ENCODE results near the gene MKX.

The MKX gene

GRCh38 chr10:27745732-27746396 lies at the start of gene MKX:
Gene MKX, minus strand, starts transcription at chr10:27745819. Its CDS starts 2,404 bp downstream, at chr10:27743415.
- Histone ChIP-seq H3K36me3 (ENCODE audit: control insufficient read depth, insufficient read depth, low read length) (no peaks in the 10 kb centered on the region), H3K27me3 (ENCODE audit: control insufficient read depth, insufficient read depth, low read length) (peaks cover 88% of the 10 kb centered on the region), H3K9me3 (ENCODE audit: control insufficient read depth, insufficient read depth, low read length) (no peaks in the 10 kb centered on the region), H3K4me3 (ENCODE audit: low read depth, low read length) (peak within 1 kb of the TSS; percentile 65), H3K9ac (ENCODE audit: low read depth, low read length) (no peak within 1 kb of the TSS), H3K4me1 (ENCODE audit: control insufficient read depth, insufficient read depth, low read length) (peaks cover 4% of the 10 kb centered on the region)

GRCh38 chr10:27794157-27794556 lies 48.5 kb upstream of the MKX start:
- H3K9ac ChIP-seq (ENCODE audit: low read depth, low read length) = no peak overlapping the region
- no peaks in the 10 kb centered on the region for H3K36me3 ChIP-seq (ENCODE audit: control insufficient read depth, insufficient read depth, low read length)
- H3K27me3 ChIP-seq (ENCODE audit: control insufficient read depth, insufficient read depth, low read length) = no peaks in the 10 kb centered on the region
- H3K4me1 ChIP-seq (ENCODE audit: control insufficient read depth, insufficient read depth, low read length) = no peaks in the 10 kb centered on the region
- H3K4me3 ChIP-seq (ENCODE audit: low read depth, low read length) = no peak overlapping the region
- H3K9me3 ChIP-seq (ENCODE audit: control insufficient read depth, insufficient read depth, low read length) = no peaks in the 10 kb centered on the region

DNA sequence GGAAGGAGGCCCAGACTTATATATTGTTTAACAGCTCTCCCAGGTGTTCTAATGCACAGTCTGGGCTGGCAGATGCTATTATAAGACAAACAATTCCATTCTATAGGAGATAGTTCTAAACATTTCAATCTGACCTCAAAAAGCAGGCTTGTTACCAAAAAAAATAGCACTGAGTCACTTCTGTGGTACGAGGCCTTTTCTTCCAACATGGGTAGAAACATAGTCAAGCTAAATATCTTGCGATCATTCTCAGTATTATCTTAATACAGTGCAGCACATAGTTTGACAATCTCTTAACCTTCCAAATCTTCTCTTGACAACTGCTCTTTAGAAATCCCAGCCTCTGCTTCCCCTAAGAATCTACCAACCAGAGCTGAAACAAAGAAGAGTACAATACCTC lies 46.6 kb upstream of the MKX start:
- Histone ChIP-seq H3K27me3 (ENCODE audit: control insufficient read depth, insufficient read depth, low read length) (no peaks in the 10 kb centered on the region), H3K4me3 (ENCODE audit: low read depth, low read length) (no peak overlapping the region), H3K36me3 (ENCODE audit: control insufficient read depth, insufficient read depth, low read length) (no peaks in the 10 kb centered on the region), H3K9me3 (ENCODE audit: control insufficient read depth, insufficient read depth, low read length) (no peaks in the 10 kb centered on the region), H3K9ac (ENCODE audit: low read depth, low read length) (no peak overlapping the region), H3K4me1 (ENCODE audit: control insufficient read depth, insufficient read depth, low read length) (peaks cover 6% of the 10 kb centered on the region)

DNA sequence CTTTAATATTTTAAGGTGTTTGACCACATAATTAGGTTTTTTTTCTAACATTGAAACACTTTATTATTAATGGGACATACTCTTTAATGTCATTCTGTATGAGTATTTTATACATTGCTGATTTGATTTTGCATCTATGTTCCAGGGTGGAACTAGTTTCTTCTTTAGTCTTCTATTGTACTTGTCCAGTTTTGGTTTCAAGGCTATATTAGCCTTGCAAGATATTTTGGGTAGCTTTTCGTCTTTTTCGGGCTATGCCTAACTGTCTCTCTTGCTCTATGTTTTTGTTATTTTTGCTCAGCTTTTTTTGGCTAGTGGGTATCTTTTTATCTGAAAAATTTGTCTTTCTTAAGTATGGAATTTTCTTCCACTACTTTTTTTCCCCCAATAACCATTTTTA lies 38.7 kb upstream of the MKX start:
- Histone ChIP-seq H3K9me3 (ENCODE audit: control insufficient read depth, insufficient read depth, low read length) (no peaks in the 10 kb centered on the region), H3K9ac (ENCODE audit: low read depth, low read length) (no peak overlapping the region), H3K4me1 (ENCODE audit: control insufficient read depth, insufficient read depth, low read length) (peaks cover 6% of the 10 kb centered on the region), H3K27me3 (ENCODE audit: control insufficient read depth, insufficient read depth, low read length) (no peaks in the 10 kb centered on the region), H3K36me3 (ENCODE audit: control insufficient read depth, insufficient read depth, low read length) (no peaks in the 10 kb centered on the region), H3K4me3 (ENCODE audit: low read depth, low read length) (no peak overlapping the region)

DNA sequence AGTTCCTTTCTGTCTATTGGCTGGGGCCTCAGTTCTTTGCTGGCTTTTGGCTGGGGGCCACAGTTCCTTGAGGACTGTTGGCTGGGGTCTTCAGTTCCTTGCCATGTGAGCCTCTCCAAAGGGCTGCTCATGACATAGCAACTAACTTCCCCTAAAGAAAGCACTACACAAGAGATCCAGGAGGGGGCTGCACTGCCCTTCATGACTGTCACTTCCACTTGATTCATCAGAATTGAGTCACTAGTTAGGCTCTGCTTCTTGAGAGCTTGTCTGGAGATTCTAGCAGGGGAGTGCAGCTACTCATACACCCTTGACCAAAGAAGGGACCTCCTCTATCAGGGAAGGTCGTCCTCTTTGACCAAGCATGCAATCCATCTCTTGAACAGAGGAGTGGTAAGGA lies 38.0 kb upstream of the MKX start:
- Histone ChIP-seq H3K4me1 (ENCODE audit: control insufficient read depth, insufficient read depth, low read length) (peaks cover 3% of the 10 kb centered on the region), H3K36me3 (ENCODE audit: control insufficient read depth, insufficient read depth, low read length) (no peaks in the 10 kb centered on the region), H3K27me3 (ENCODE audit: control insufficient read depth, insufficient read depth, low read length) (no peaks in the 10 kb centered on the region), H3K4me3 (ENCODE audit: low read depth, low read length) (no peak overlapping the region), H3K9me3 (ENCODE audit: control insufficient read depth, insufficient read depth, low read length) (no peaks in the 10 kb centered on the region), H3K9ac (ENCODE audit: low read depth, low read length) (no peak overlapping the region)

DNA sequence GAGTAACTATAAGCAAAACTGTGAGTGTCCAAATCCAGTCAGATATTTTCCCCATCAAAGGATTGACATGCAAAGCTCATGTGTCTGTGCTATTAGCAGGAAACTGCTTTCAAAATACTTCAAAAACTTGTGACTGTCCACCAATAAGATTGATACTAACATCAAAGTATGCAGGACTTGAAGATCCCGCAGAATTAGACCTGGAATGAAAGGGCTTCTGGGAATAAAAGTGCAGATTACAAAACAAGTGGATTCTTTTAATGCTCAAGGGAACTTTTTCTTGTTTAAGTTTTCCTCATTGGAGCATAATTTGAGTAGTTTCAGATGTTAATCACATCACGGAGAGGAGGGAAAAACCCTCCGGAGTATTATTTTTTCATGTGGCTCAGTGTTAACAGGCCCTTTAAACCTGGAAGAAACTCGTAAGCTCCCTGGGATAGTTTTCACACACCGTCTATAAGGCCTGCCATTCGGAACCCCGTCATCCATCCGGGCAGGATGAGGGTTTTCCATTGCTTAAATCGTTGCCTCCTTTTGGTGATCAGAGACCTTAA lies 33.9 kb upstream of the MKX start:
- no peaks in the 10 kb centered on the region for H3K9me3 ChIP-seq (ENCODE audit: control insufficient read depth, insufficient read depth, low read length)
- H3K27me3 ChIP-seq (ENCODE audit: control insufficient read depth, insufficient read depth, low read length) = no peaks in the 10 kb centered on the region
- H3K9ac ChIP-seq (ENCODE audit: low read depth, low read length) = no peak overlapping the region
- no peak overlapping the region for H3K4me3 ChIP-seq (ENCODE audit: low read depth, low read length)
- H3K4me1 ChIP-seq (ENCODE audit: control insufficient read depth, insufficient read depth, low read length) = peaks cover 6% of the 10 kb centered on the region
- H3K36me3 ChIP-seq (ENCODE audit: control insufficient read depth, insufficient read depth, low read length) = no peaks in the 10 kb centered on the region

- Histone ChIP-seq H3K4me3 (ENCODE audit: low read depth, low read length) (no peak overlapping the region), H3K27me3 (ENCODE audit: control insufficient read depth, insufficient read depth, low read length) (no peaks in the 10 kb centered on the region), H3K9me3 (ENCODE audit: control insufficient read depth, insufficient read depth, low read length) (no peaks in the 10 kb centered on the region), H3K9ac (ENCODE audit: low read depth, low read length) (no peak overlapping the region), H3K36me3 (ENCODE audit: control insufficient read depth, insufficient read depth, low read length) (no peaks in the 10 kb centered on the region), H3K4me1 (ENCODE audit: control insufficient read depth, insufficient read depth, low read length) (peaks cover 7% of the 10 kb centered on the region)
Measured at GRCh38 chr10:27774831-27775230, 29.2 kb upstream of the MKX start.

GRCh38 chr10:27771231-27771630 lies 25.6 kb upstream of the MKX start:
- peaks cover 7% of the 10 kb centered on the region for H3K4me1 ChIP-seq (ENCODE audit: control insufficient read depth, insufficient read depth, low read length)
- H3K9ac ChIP-seq (ENCODE audit: low read depth, low read length) = no peak overlapping the region
- H3K36me3 ChIP-seq (ENCODE audit: control insufficient read depth, insufficient read depth, low read length) = no peaks in the 10 kb centered on the region
- H3K27me3 ChIP-seq (ENCODE audit: control insufficient read depth, insufficient read depth, low read length) = no peaks in the 10 kb centered on the region
- H3K9me3 ChIP-seq (ENCODE audit: control insufficient read depth, insufficient read depth, low read length) = no peaks in the 10 kb centered on the region
- H3K4me3 ChIP-seq (ENCODE audit: low read depth, low read length) = no peak overlapping the region

GRCh38 chr10:27770181-27770580 lies 24.6 kb upstream of the MKX start:
- Histone ChIP-seq H3K9me3 (ENCODE audit: control insufficient read depth, insufficient read depth, low read length) (no peaks in the 10 kb centered on the region), H3K27me3 (ENCODE audit: control insufficient read depth, insufficient read depth, low read length) (no peaks in the 10 kb centered on the region), H3K9ac (ENCODE audit: low read depth, low read length) (no peak overlapping the region), H3K36me3 (ENCODE audit: control insufficient read depth, insufficient read depth, low read length) (no peaks in the 10 kb centered on the region), H3K4me3 (ENCODE audit: low read depth, low read length) (no peak overlapping the region), H3K4me1 (ENCODE audit: control insufficient read depth, insufficient read depth, low read length) (peaks cover 7% of the 10 kb centered on the region)

DNA sequence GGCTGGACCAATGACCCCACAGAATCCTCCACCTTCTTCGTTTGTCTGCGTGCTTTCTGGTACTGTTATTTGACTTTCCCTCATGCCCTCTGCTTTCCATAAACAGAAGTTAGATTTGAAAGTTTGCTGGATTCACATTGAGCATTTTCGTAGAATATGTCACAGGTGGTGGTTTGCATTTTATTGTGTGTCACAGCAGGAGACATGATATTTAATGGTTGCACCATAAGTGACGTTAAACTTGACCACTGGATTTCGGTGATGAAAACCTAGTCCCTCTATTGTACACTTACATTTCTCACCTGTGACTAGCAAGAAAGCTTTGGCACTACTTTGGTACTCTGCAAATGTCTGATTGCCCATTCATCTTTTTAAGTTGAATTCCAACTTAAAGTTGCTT lies 15.2 kb upstream of the MKX start:
- H3K4me3 ChIP-seq (ENCODE audit: low read depth, low read length) = no peak overlapping the region
- H3K9ac ChIP-seq (ENCODE audit: low read depth, low read length) = no peak overlapping the region
- no peaks in the 10 kb centered on the region for H3K9me3 ChIP-seq (ENCODE audit: control insufficient read depth, insufficient read depth, low read length)
- H3K4me1 ChIP-seq (ENCODE audit: control insufficient read depth, insufficient read depth, low read length) = no peaks in the 10 kb centered on the region
- H3K36me3 ChIP-seq (ENCODE audit: control insufficient read depth, insufficient read depth, low read length) = no peaks in the 10 kb centered on the region
- no peaks in the 10 kb centered on the region for H3K27me3 ChIP-seq (ENCODE audit: control insufficient read depth, insufficient read depth, low read length)

DNA sequence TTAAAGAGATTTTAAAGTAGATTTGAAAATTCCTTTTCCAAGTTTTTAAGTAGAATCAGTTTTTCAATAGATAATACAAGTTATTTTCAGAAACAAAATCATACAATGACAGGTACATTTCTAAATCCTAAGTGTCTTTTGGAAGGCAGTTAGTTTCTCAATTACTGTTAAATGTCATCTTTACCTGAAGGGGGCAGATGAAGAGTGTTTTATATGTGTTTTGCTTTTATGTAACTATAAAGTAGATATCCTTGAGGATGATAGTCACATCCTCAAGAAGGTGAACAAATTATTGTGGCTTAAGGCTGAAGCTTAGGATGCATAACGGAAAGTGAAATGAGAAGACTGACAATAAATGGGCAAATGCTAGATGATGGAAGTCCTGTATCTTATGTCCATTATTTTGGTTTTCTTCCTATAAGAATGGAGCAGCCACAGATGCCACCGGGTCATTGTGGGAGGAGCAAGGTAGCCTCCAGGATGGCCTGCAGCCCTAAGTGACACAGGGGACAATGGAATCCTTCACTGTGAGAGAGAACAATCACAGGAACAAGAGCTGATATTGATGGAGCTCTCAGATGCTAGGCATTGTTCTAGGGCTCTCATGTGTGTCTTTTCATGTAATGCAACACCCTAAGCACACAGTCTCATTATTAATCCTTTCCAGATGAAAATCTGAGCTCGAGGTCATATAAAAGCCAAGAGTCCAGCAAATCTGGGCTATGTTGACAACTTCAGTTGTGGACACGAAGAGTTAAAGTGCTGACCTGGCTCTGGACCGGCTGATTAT lies 14.1 kb upstream of the MKX start:
- Histone ChIP-seq H3K9me3 (ENCODE audit: control insufficient read depth, insufficient read depth, low read length) (no peaks in the 10 kb centered on the region), H3K4me1 (ENCODE audit: control insufficient read depth, insufficient read depth, low read length) (no peaks in the 10 kb centered on the region), H3K27me3 (ENCODE audit: control insufficient read depth, insufficient read depth, low read length) (no peaks in the 10 kb centered on the region), H3K4me3 (ENCODE audit: low read depth, low read length) (no peak overlapping the region), H3K9ac (ENCODE audit: low read depth, low read length) (no peak overlapping the region), H3K36me3 (ENCODE audit: control insufficient read depth, insufficient read depth, low read length) (no peaks in the 10 kb centered on the region)

GRCh38 chr10:27752673-27753237 lies 7.1 kb upstream of the MKX start:
- no peaks in the 10 kb centered on the region for H3K36me3 ChIP-seq (ENCODE audit: control insufficient read depth, insufficient read depth, low read length)
- no peak overlapping the region for H3K9ac ChIP-seq (ENCODE audit: low read depth, low read length)
- no peaks in the 10 kb centered on the region for H3K9me3 ChIP-seq (ENCODE audit: control insufficient read depth, insufficient read depth, low read length)
- peaks cover 42% of the 10 kb centered on the region for H3K27me3 ChIP-seq (ENCODE audit: control insufficient read depth, insufficient read depth, low read length)
- no peak overlapping the region for H3K4me3 ChIP-seq (ENCODE audit: low read depth, low read length)
- peaks cover 4% of the 10 kb centered on the region for H3K4me1 ChIP-seq (ENCODE audit: control insufficient read depth, insufficient read depth, low read length)

Measured in iPS-15b (cell line).